Right lobe of liver (tissue), 4 donors: Measurements from ENCODE around the gene ANKS1B.
"Not testable (repeated sequence)": the region's sequence is repeated elsewhere in the genome, so short reads cannot be mapped to it uniquely, and the experiment has no call there.

Experiments
- POLR2A ChIP-seq: fragments of 450-650 bp; IDR thresholded peaks from one replicate; pipeline ENCODE4 v1.6.1; 2017; ENCODE audit warnings: antibody characterized with exemption, mild to moderate bottlenecking
- TF ChIP-seq, protein P1 (sequence below), 4 donors: fragments of 200-600 bp in 3 of 4; fragments of 450-650 bp in 1 of 4; IDR thresholded peaks; one replicate each; pipeline versions ENCODE4 v1.5.1 to v1.8.0; 2016 to 2022; ENCODE audit warnings: antibody characterized with exemption in 4 of 4, mild to moderate bottlenecking in 2 of 4
- donor health status: DM: no; HTN: no; CAD: no.
- donor health status: DM: no; HTN: no; CAD: no.
- donor health status: DM: no; HTN: yes; CAD: no.

DNA sequence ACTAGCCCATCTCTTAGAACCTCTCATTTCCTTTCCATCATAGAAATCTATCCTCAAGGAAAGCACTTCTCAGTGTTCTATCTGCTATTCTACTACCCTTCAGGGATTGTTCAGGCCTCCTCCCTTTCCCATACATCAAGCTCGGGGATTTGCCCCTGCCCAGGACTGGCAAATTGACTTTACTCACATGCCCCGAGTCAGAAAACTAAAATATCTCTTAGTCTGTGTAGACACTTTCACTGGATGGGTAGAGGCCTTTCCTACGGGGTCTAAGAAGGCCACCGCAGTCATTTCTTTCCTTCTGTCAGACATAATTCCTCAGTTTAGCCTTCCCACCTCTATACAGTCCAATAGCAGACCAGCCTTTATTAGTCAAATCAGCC lies 264.7 kb downstream of the ANKS1B start:
- TF ChIP-seq, protein P1, sequence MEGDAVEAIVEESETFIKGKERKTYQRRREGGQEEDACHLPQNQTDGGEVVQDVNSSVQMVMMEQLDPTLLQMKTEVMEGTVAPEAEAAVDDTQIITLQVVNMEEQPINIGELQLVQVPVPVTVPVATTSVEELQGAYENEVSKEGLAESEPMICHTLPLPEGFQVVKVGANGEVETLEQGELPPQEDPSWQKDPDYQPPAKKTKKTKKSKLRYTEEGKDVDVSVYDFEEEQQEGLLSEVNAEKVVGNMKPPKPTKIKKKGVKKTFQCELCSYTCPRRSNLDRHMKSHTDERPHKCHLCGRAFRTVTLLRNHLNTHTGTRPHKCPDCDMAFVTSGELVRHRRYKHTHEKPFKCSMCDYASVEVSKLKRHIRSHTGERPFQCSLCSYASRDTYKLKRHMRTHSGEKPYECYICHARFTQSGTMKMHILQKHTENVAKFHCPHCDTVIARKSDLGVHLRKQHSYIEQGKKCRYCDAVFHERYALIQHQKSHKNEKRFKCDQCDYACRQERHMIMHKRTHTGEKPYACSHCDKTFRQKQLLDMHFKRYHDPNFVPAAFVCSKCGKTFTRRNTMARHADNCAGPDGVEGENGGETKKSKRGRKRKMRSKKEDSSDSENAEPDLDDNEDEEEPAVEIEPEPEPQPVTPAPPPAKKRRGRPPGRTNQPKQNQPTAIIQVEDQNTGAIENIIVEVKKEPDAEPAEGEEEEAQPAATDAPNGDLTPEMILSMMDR (IDR thresholded peaks at IDR 0.05), result not testable (repeated sequence)
- TF ChIP-seq POLR2A, result not testable (repeated sequence)
